SH-SY5Y (cell line): Measurements from ENCODE around the gene INAFM2.

Experiments
- GATA2 ChIP-seq: IDR thresholded peaks from 2 replicates; pipeline ENCODE4 v1.6.1; 2011; ENCODE audit warnings: mild to moderate bottlenecking, low read depth, low read length
- GATA3 ChIP-seq: IDR thresholded peaks from 2 replicates; pipeline ENCODE4 v1.6.1; 2011; ENCODE audit warnings: low read depth, mild to moderate bottlenecking, low read length, moderate library complexity

INAFM2 gene

DNA sequence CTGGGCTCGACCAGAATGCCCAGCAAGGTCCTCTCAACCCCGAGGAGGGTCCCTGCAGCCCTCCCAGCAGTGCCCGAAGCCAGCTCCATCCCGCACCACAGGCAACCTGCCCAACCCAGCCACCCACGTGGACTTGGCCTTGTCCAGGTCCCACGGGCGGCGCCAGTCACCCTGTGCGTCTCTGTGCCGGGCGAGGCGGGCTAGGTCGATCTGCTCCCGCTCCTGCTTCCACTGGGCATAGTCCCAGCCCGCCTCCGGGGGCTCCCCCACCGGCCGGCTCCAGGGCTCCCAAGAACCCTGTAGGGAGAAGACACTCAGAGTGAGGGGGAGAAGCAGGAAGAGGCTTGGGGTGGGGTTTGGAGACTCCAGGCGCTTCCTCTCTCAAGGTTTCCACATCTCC, 14.1 kb downstream of the INAFM2 start:
- no peak for TF ChIP-seq GATA3
- TF ChIP-seq GATA2: no peak

DNA sequence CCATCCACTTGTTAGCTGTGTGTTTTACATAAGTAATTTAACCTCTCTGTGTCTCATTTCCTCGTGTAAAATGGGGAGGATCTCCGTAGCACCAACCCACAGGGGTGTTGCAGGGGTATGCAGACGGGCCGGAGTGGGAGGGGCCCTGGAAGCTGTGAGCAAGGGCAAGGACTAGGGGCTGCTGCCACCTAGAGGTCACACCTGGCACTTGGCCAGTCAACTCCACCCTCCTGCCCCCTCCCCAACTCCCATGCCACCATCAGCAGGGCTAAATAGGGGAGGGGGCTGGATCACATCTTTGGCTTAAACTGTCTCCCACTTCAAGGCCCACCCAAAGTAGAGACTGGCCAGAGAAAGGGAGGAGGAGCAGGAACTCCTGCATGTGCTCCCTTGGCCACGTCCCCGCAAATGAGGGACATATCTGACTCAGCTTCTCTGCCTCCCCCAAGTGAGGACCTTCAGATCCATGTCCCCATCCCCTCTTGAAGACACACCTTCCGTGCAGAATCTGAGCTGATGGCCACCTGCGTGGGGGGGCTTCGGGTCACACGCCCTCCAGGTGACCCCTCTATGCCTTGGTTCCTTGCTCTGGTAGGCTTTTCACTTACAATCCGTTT, 14.7 kb downstream of the INAFM2 start:
- TF ChIP-seq GATA3 (no peak), GATA2 (no peak)

DNA sequence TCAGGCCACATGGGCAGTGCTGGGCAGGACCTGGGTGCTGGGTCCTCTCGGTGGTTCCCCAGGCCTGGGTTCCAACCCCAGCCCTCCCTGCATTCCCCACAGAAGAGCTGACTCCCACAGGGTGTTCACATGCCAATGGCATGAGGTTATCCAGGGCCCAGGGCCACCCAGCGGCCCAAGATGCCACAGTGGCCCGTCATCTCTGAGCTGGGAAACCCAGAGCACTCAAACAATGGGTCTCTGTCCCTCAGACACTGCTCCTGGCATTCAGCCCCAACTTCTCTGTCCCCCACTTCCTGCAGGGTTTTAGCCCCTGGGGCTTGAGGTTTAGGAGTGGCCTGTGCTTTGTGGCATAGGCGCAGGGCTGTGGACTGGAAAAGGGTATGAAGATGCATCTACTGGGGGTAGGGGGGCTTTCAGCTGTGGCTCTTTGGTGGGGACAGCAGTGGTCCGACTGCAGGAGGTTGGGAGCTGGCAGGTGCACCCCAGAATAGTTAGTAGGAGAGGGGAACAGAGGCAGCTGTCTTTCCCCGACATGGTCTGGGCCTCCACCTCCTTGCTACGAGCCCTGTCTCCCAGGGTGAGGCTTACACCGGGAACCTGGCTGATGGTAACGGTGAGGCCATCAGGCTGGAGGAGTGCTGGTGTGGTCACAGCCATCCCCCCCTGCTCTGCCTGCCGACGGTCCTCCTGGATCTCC, 15.6 kb downstream of the INAFM2 start:
- no peak for TF ChIP-seq GATA3
- TF ChIP-seq GATA2: no peak

DNA sequence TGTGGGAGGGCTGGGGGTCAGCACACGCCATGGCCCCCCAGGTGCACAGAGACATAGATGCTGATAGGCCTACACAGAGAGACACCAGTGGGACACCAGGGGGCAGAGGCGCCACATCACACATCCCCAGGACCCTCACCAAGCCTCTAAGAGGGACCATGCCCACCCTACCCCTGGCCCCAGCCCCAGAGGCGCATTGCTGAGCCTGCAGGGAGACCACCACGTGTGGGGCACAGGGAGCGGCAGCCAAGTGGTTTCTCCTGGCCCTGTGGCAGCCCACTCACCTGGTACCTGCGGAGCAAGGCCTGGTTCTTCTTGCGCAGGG, 16.1 kb downstream of the INAFM2 start:
- TF ChIP-seq GATA3: no peak
- no peak for TF ChIP-seq GATA2

DNA sequence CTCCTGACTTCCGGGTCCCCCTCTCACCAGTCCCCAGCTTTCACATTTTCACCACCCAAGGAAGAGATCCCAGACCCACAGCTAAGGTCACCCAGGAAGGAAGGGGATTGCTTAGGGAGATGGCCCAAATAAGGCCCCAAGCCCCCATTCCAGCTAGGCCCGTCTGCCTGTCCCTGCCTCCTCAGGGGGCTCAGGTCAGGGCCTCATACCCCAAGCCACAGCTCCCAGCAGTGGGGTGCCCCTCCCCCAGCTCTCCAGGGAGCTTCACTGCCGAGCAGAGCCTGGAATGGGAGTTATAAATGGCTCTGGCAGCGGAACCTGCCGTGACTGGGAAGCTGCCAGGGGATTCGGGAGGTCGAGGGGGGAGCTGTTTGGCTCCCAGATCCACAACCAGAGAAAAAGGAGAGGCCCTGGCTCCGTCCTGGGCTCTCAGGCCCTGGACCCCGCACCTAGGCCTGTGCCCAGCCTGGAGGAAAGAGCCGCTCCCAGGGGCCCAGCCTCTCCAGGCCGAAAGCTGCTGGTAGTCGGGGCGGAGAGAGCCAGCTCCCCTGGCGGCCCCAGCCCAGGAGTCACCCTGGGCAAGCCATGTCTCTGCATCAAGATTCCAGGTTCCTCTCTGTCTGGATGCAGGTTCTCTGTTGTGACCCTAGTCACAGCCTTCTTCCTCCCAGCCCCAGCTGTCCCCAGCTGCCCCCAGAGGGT, 16.7 kb downstream of the INAFM2 start:
- TF ChIP-seq GATA2 (no peak), GATA3 (no peak)

DNA sequence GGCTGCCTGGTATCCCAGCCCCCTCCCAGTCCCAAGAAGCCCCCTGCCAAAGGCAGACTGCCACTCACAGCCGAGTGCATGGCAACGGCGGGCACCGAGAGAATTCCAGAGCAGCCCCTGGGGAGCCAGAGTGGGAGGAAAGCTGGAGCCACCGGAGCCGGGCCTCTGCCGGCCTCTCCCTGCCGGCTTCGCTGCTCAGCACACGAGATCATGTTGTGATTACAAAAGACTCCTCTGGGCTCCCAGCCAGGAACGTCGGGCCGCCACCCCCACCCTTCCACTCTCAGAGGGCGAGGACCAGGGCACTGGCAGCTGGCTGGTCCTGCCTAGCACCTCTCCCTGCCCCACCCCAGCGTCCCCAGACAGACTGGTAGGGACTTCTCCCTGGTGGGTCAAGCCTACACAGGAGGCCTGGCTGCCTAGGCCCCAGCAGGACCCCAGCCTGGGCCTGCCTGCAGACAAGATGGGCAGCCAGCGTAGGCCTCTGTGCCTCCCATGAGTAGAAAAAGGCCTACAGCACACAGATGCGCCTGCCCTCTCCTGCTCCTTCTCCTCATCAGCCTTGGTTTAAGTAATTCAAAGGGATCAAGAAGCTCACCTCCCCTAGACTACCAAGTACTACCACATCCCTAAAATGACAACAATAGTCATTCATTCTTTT, 17.4 kb downstream of the INAFM2 start, which contains the start of gene CCDC9B:
CCDC9B (minus strand) TSS at position 200 of the 661 bp plus-strand sequence; CDS start at position 80, 120 bp downstream.
- TF ChIP-seq GATA2: peak; percentile 89
- no peak for TF ChIP-seq GATA3

DNA sequence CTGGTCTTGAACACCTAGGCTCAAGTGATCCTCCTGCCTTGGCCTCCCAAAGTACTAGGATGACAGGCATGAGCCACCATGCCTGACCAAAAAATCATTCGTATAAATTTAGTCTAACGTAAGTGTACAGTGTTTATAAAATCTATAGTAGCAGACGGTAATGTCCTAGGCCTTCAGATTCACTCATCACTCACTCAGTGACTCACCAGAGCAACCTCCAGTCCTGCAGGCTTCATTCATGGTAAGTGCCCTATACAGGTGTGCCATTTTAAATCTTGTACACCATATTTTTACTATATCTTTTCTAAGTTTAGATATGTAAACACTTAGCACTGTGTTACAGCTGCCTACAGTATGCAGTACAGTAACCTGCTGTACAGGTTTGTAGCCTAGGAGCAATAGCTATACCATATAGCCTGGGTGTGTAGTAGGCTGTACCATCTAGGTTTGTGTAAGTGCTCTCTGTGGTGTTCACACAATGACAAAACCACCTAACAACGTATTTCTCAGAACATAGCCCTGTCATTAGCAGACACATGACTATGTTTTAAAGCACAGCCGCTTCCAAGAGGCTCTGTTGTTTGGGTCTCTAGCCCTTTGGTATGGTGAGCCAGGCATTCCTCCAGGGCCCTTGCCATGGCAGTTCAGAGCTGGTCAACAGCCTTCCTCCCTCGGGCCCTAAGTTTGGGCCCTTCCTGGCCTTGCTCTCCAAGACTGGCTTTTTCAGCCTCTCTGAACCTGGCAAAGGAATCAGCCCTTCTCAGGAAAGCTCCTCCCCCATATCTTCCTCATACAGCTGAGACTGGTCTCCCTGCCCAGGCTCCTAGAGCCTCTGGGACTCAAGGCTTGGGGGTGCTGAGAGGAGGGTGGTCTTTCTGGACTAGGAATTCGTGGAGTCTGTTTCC, 19.2 kb downstream of the INAFM2 start:
- TF ChIP-seq GATA3 (no peak), GATA2 (no peak)

DNA sequence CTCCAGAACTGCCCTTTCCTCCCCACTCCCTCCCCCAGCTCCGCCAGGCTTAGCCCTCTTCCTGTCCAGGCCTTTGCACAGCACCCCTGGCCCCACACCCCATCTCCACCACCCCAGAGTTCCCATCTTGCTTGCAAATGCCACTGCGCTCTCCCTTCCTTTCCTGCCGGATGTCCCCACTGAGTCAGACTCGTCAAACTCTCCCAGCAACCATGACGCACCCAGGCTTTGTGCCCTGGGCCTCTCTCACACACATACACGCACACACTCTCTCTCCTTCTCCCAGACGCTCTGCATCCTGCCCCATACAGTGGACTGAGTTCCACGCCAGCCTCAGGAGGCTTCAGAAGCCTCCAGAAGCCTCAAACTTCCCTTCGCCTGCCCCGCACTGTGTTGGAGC, 20.0 kb downstream of the INAFM2 start:
- no peak for TF ChIP-seq GATA2
- TF ChIP-seq GATA3: no peak

DNA sequence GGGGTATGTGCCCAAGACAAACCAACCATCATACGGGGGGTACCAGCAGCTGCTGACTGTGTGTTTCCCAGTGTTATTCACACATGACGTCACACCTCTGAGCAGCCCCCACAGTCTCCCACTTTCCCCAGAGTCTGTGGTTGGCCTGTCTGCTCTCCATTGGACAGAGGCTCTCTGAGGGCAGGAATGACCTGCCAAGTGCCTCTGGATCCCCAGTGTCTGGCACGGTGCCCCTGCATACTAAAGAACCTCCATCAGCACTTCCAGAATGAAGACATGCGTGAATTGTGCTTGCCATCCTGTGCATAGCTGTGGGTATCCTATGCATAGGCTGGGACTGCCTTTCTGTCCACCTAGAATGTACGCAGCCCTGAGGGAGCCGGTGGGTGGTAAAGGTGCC, 20.7 kb downstream of the INAFM2 start:
- TF ChIP-seq GATA2: no peak
- TF ChIP-seq GATA3: no peak

DNA sequence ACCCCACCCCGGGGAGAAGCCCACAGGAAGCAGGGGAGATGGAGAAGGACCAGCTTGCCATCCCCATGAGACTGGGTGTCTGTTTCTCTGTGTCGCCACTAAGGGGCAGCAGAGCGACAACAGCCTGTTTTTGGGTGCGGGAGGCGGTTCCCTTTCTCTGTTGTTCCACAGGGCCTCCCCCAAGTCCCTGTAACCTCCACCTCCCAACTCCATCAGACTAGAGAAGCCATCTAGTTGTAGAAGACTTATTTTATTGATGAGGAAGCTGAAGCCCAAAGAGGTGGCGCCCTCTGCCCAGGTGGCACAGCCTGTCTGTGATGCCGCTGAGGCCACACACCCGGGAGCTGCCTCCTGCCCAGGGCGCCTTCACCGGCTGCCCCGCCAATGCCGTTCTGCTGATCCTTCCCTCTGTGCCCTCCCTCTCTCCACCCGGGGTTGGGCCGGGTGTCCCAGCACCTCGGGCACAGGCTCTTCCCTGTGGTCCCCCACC, 21.2 kb downstream of the INAFM2 start:
- TF ChIP-seq GATA2: no peak
- no peak for TF ChIP-seq GATA3

DNA sequence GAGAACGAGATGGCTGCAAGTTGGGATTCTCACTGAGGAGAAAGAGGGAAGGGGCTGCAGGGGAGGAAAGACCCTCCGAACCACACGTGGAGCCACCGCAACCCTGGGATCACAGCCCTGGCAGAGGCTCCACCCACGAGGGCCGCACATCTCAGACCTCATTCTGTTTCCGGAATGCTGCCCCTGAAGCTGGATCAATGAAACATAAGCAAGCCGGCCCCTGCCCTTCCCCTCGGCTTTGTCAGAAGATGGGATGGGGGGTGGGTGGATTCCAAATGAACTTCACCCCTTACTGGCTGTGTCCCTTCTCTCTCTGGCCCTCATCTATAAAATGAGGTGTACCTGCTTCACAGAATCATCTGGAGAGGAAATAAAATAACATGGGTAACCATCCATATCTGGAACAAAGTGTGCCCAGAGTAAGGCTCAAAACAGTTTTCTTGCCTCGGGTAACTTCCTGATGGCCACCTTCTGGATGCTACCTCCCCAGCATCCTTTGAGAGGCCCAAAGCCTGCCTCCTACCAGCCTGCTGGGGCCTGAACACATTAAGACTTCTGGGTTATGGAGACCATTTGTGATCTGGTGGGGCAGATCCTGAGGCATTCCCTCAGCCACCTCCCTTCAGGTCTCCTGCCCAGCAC, 21.9 kb downstream of the INAFM2 start:
- TF ChIP-seq GATA2: no peak
- TF ChIP-seq GATA3: no peak

DNA sequence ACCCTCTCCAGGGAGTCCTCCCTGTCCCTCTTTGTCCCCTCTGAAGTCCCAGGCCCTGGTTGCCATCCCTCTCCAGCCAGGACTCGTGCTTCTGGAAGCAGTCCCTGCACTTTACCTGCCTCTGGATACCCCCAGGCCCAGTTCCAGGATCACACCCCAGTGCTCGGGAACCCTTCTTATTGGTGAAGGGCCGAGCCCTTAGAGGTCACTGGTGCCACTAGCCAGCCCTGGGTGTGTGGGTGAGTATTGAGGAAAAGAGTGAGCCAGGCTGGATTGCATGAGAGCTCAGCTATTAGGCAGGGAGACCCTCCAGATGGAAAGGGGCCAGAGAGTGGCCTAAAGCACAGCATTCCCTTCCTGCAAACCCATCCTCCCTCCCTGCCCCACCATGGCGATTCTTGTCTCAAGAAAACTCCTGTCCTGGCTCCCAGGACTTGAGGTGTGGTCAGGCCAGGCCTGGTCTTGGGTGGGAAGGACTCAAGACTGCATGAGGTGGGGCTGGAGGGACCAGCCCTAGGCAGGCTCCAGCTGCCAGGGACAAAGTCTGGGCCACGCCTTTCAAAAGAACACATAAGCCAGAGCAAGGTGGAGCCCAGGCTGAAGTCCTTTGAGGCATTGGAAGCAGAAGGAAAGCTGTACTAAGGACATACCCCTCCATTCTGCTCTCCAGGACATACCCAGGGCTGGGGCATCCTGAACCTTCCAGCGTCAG, 22.5 kb downstream of the INAFM2 start:
- no peak for TF ChIP-seq GATA2
- TF ChIP-seq GATA3: no peak

DNA sequence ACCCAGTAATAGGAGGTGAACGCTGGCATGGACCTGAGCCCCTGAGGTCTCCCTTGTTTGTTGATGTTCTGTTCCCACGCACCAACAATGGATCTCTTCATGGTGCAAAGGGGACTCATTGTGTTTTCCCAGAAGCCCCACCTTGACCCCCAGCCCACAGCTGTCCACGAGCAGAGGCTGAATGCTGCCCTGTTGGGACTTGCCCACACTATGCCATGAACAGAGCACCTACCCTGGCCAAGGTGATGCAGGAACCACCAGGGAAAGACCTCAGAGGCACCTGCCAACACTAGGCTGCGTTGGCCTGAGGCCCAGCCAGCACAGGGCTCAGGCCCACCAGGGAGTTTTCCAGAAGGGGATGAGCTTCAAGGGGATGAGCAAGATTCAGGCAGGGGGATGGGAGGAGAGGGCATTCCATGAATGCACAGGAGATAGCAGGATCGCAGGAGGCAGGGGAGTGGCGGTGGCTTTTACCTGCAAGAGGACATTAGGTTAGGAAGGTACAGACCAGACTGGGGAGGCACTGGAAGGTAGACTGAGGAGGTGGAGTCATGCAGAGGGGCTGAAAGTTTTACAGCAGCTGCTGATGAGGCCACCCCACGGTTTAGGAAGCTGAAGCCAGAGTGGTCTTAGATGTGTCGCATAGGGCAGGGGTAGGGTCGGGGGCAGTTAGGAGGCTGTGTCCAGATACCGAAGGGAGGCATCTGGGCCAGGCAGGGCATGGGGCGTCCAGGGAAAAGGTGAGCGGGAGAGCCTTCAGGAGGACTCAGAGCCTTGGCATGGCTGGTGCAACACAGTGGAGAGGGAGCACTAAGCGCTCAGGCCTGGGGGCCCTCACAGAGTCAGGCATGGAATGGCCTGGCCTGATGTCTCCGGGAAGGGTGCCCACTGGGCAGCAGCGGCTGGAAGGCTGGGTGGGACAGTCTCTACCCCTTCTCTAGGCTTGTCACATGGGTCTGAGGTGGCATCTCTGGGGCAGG, 23.4 kb downstream of the INAFM2 start:
- TF ChIP-seq GATA3 (no peak), GATA2 (no peak)
